ENCODE results near the gene MAP3K6. TPM values are rescaled to one million over a fixed set of nuclear protein-coding genes. Genes with fewer than 3 reads are reported as not detected.
A peak's percentile ranks its signal among the peaks of the same experiment; 100 is the strongest.
"Not testable (repeated sequence)": the region's sequence is repeated elsewhere in the genome, so short reads cannot be mapped to it uniquely, and the experiment has no call there.

MAP3K6 gene
- total and polyA plus RNA-seq, 7 experiments from 2014 or later, result 5.9 to 17.0 (median 14.2) TPM

DNA sequence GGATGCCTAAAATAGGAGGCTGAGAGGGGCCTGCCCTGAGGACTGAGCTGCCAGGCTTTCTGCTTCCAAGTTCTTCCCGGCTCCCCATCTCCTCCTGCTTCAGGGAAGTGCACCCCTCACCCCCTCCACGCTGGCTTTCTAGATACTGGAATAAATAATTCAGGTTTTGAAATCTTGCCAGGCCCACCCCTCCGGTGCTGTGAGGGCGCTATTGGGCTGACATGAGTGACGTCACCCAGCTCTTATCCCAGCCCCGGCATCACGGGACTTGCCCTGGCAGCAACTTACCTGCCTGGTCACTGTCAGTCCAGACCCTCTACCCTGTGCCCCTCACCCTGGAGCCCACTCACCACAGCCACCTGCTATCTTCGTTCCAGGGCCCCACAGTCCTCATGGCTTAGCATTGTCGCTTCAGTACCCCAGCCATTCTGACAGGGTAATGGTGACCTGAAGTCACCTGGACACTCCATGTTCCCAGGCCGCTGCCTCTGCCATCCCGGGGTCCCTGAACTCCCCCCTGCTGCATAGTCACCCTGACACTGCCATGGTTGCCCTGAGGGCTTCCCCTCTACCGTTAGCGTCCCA, 24.8 kb upstream of the MAP3K6 start:
- ATAC-seq (no peak), DNase-seq (peak in 1 of 9 donors; percentile 57)
- Mint-ChIP-seq H3K36me3 (no peaks in the 10 kb centered on the region), H3K27me3 (peaks cover 0 to 21% (median 0%) of the 10 kb centered on the region in 5 donors), H3K4me3 (peak overlapping the region; percentile 76 to 90 (median 83)), H3K4me1 (peaks cover 12 to 27% (median 20%) of the 10 kb centered on the region in 7 donors), H3K9me3 (peaks cover 0 to 1% (median 0%) of the 10 kb centered on the region in 11 donors), H3K27ac (peak overlapping the region in 8 of 9 donors; percentile 54 to 98 (median 86))
- H3K9me3 ChIP-seq (ENCODE audit: control insufficient read depth in 2 of 3, low read length in 3 of 3), result no peaks in the 10 kb centered on the region
- peaks cover 9 to 18% of the 10 kb centered on the region in 2 donors for H3K4me1 ChIP-seq (ENCODE audit: control insufficient read depth in 2 of 2, insufficient read depth in 2 of 2, low read length in 2 of 2)
- no peaks in the 10 kb centered on the region for H3K27me3 ChIP-seq (ENCODE audit: control insufficient read depth in 2 of 2, insufficient read depth in 2 of 2, low read length in 2 of 2)
- ChIA-PET POLR2A (interaction anchor here (0.7 to 1.8 kb wide), 5 partner anchors 50 to 217 kb away, joined by 3 to 5 read pairs (median 3); partner anchors contain the start of gene SYTL1), CTCF (interaction anchor here (0.6 to 8.3 kb wide), 13 partner anchors 9 to 214 kb away, joined by 3 to 72 read pairs (median 6); partner anchors contain the start of genes FCN3 and MAP3K6)
- H3K36me3 ChIP-seq (ENCODE audit: control insufficient read depth in 2 of 3, insufficient read depth in 3 of 3, low read length in 3 of 3), result no peaks in the 10 kb centered on the region
- H3K4me3 ChIP-seq (ENCODE audit: low read length), result peak overlapping the region; percentile 57
- H3K27ac ChIP-seq (ENCODE audit: low read depth, low read length), result no peak overlapping the region
- intact Hi-C loops (cut with micrococcal nuclease), result loop anchor here (1.0 to 10.0 kb wide), 6 partner anchors 26 to 347 kb away; partner anchors contain the start of gene TMEM222 (in 1 of the 2)

- Histone ChIP-seq H3K4me1 (ENCODE audit: control insufficient read depth in 2 of 2, insufficient read depth in 2 of 2, low read length in 2 of 2) (peaks cover 9 to 12% of the 10 kb centered on the region in 2 donors), H3K4me3 (ENCODE audit: low read length) (no peak overlapping the region), H3K9me3 (ENCODE audit: control insufficient read depth in 2 of 3, low read length in 3 of 3) (no peaks in the 10 kb centered on the region), H3K27me3 (ENCODE audit: control insufficient read depth in 2 of 2, insufficient read depth in 2 of 2, low read length in 2 of 2) (no peaks in the 10 kb centered on the region), H3K36me3 (ENCODE audit: control insufficient read depth in 2 of 3, insufficient read depth in 3 of 3, low read length in 3 of 3) (no peaks in the 10 kb centered on the region), H3K27ac (ENCODE audit: low read depth, low read length) (no peak overlapping the region)
- H3K36me3 Mint-ChIP-seq, result no peaks in the 10 kb centered on the region
- peaks cover 0 to 26% (median 0%) of the 10 kb centered on the region in 5 donors for H3K27me3 Mint-ChIP-seq
- peaks cover 9 to 20% (median 14%) of the 10 kb centered on the region in 7 donors for H3K4me1 Mint-ChIP-seq
- POLR2A ChIA-PET, result interaction anchor here (0.7 kb wide), 1 partner anchor 79 kb away, joined by 3 read pairs; no protein-coding TSS in a partner anchor
- intact Hi-C loops (cut with micrococcal nuclease), result loop anchor here (1.0 kb wide), 6 partner anchors 23 to 92 kb away; no protein-coding TSS in a partner anchor
- CTCF ChIA-PET, result interaction anchor here (0.6 to 8.5 kb wide), 12 partner anchors 22 to 705 kb away, joined by 3 to 123 read pairs (median 6); partner anchors contain the start of genes MAP3K6, STX12 and SYTL1
- DNase-seq (peak; percentile 45 to 77 (median 63)), ATAC-seq (no peak)
- peaks cover 0 to 1% (median 0%) of the 10 kb centered on the region in 11 donors for H3K9me3 Mint-ChIP-seq
- peak overlapping the region in 1 of 10 donors; percentile 6 for H3K4me3 Mint-ChIP-seq
- H3K27ac Mint-ChIP-seq, result peak overlapping the region in 5 of 9 donors; percentile 46 to 79 (median 68)
Observed at GRCh38 chr1:27388337-27389005, 21.7 kb upstream of the MAP3K6 start.

- H3K27me3 ChIP-seq (ENCODE audit: control insufficient read depth in 2 of 2, insufficient read depth in 2 of 2, low read length in 2 of 2); H3K4me3 Mint-ChIP-seq; H3K36me3 ChIP-seq (ENCODE audit: control insufficient read depth in 2 of 3, insufficient read depth in 3 of 3, low read length in 3 of 3); ATAC-seq; intact Hi-C loops (cut with micrococcal nuclease); H3K4me3 ChIP-seq (ENCODE audit: low read length); H3K9me3 Mint-ChIP-seq; H3K36me3 Mint-ChIP-seq; H3K27ac ChIP-seq (ENCODE audit: low read depth, low read length); DNase-seq; H3K27ac Mint-ChIP-seq; H3K9me3 ChIP-seq (ENCODE audit: control insufficient read depth in 2 of 3, low read length in 3 of 3); H3K4me1 ChIP-seq (ENCODE audit: control insufficient read depth in 2 of 2, insufficient read depth in 2 of 2, low read length in 2 of 2); H3K4me1 Mint-ChIP-seq: not testable (repeated sequence)
- H3K27me3 Mint-ChIP-seq, result peaks cover 0 to 25% (median 0%) of the 10 kb centered on the region in 5 donors
- POLR2A ChIA-PET, result interaction anchor here (1.1 to 1.2 kb wide), 2 partner anchors 27 to 85 kb away, joined by 3 to 4 read pairs; no protein-coding TSS in a partner anchor
- CTCF ChIA-PET, result interaction anchor here (0.9 to 8.5 kb wide), 5 partner anchors 11 to 85 kb away, joined by 3 to 123 read pairs (median 7); no protein-coding TSS in a partner anchor
Observed at GRCh38 chr1:27384797-27385196, 18.0 kb upstream of the MAP3K6 start.

- no peak for ATAC-seq
- no peak overlapping the region for H3K4me3 Mint-ChIP-seq
- no peaks in the 10 kb centered on the region for H3K27me3 ChIP-seq (ENCODE audit: control insufficient read depth in 2 of 2, insufficient read depth in 2 of 2, low read length in 2 of 2)
- intact Hi-C loops (cut with micrococcal nuclease), result loop anchor here (1.0 kb wide), 2 partner anchors 17 to 18 kb away; partner anchors contain the start of gene MAP3K6 (in 1 of the 2)
- no peaks in the 10 kb centered on the region for H3K9me3 Mint-ChIP-seq
- H3K36me3 ChIP-seq (ENCODE audit: control insufficient read depth in 2 of 3, insufficient read depth in 3 of 3, low read length in 3 of 3), result no peaks in the 10 kb centered on the region
- peaks cover 0 to 8% (median 0%) of the 10 kb centered on the region in 7 donors for H3K4me1 Mint-ChIP-seq
- no peaks in the 10 kb centered on the region for H3K9me3 ChIP-seq (ENCODE audit: control insufficient read depth in 2 of 3, low read length in 3 of 3)
- no peak overlapping the region for H3K27ac ChIP-seq (ENCODE audit: low read depth, low read length)
- DNase-seq, result no peak
- H3K36me3 Mint-ChIP-seq, result no peaks in the 10 kb centered on the region
- POLR2A ChIA-PET, result interaction anchor here (1.2 kb wide), 1 partner anchor 26 kb away, joined by 4 read pairs; no protein-coding TSS in a partner anchor
- no peaks in the 10 kb centered on the region for H3K4me1 ChIP-seq (ENCODE audit: control insufficient read depth in 2 of 2, insufficient read depth in 2 of 2, low read length in 2 of 2)
- H3K4me3 ChIP-seq (ENCODE audit: low read length), result no peak overlapping the region
- H3K27ac Mint-ChIP-seq, result no peak overlapping the region
- CTCF ChIA-PET, result interaction anchor here (0.7 to 8.5 kb wide), 4 partner anchors 29 to 210 kb away, joined by 3 to 123 read pairs (median 38); no protein-coding TSS in a partner anchor
- peaks cover 0 to 23% (median 0%) of the 10 kb centered on the region in 5 donors for H3K27me3 Mint-ChIP-seq
Observed at GRCh38 chr1:27383661-27384060, 16.9 kb upstream of the MAP3K6 start.

GRCh38 chr1:27383039-27383605, 16.4 kb upstream of the MAP3K6 start, which contains the start of gene CD164L2:
Gene CD164L2 (minus strand): TSS chr1:27383333. CDS start chr1:27383239, 94 bp downstream.
- POLR2A ChIA-PET, result no interaction called here
- Mint-ChIP-seq H3K4me1 (peaks cover 0 to 5% (median 0%) of the 10 kb centered on the region in 7 donors), H3K9me3 (no peaks in the 10 kb centered on the region), H3K27ac (no peak within 1 kb of the TSS), H3K4me3 (peak within 1 kb of the TSS in 1 of 10 donors; percentile 23), H3K27me3 (peaks cover 0 to 19% (median 0%) of the 10 kb centered on the region in 5 donors), H3K36me3 (no peaks in the 10 kb centered on the region)
- Histone ChIP-seq H3K4me3 (ENCODE audit: low read length) (no peak within 1 kb of the TSS), H3K27ac (ENCODE audit: low read depth, low read length) (no peak within 1 kb of the TSS), H3K9me3 (ENCODE audit: control insufficient read depth in 2 of 3, low read length in 3 of 3) (no peaks in the 10 kb centered on the region), H3K4me1 (ENCODE audit: control insufficient read depth in 2 of 2, insufficient read depth in 2 of 2, low read length in 2 of 2) (no peaks in the 10 kb centered on the region), H3K36me3 (ENCODE audit: control insufficient read depth in 2 of 3, insufficient read depth in 3 of 3, low read length in 3 of 3) (no peaks in the 10 kb centered on the region), H3K27me3 (ENCODE audit: control insufficient read depth in 2 of 2, insufficient read depth in 2 of 2, low read length in 2 of 2) (no peaks in the 10 kb centered on the region)
- intact Hi-C loops (cut with micrococcal nuclease), result loop anchor here (1.0 kb wide), 2 partner anchors 17 to 18 kb away; partner anchors contain the start of gene MAP3K6 (in 1 of the 2)
- ATAC-seq, result peak; percentile 84
- peak in 5 of 9 donors; percentile 42 to 68 (median 53) for DNase-seq
- CTCF ChIA-PET, result interaction anchor here (0.6 to 8.5 kb wide), 4 partner anchors 8 to 89 kb away, joined by 3 to 123 read pairs (median 4); no protein-coding TSS in a partner anchor
